ENCODE measurements around the gene LHX5. TPM values are rescaled to one million over a fixed set of nuclear protein-coding genes. Genes with fewer than 3 reads are reported as not detected.

The LHX5 gene
- polyA plus RNA-seq, 3 donors from 2014 or later: not detected

DNA sequence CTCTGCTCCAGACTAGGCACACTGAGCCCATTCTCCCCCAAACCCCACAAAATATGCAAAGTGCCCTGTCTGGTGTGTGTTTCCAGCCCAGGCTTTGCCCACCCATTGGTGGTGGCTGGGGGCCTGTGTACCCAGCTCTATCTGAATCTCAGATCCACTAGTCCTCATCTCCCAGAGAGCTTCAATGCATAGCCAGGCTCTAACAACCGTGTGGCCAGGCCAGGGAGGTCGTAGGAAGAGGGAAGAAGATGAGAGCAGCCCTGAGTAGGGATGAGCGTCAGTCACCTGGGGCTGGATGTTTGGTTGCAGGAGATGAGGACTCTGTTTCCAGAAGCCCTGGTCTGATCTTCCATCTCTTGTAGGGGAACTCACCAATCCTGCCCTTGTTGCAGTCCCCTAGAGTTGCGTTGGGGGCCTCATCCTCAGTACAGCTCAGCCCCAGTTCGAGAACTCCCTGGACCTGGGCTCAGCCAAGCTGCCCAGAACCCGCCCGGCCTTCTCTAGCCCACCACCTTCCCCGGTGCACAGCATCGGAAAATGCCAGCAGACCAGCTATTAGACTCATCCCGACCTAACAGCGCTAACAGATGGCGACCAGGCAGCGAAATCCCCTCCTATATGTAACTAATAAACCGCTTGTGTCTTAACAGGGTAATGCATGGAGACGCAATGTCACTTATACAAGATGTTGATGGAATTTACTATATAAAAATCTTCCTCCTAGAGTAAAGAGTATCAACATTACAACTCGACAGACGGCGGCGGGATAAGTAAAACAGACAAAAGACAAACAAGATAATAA, 3.2 kb upstream of the LHX5 start:
- no peak for DNase-seq
- Mint-ChIP-seq H3K36me3 (peaks cover 0 to 3% (median 0%) of the 10 kb centered on the region in 3 donors), H3K4me3 (no peak overlapping the region), H3K27ac (no peak overlapping the region), H3K4me1 (no peaks in the 10 kb centered on the region), H3K27me3 (ENCODE audit: low read depth in 3 of 3) (peaks cover 14 to 38% (median 25%) of the 10 kb centered on the region in 3 donors), H3K9me3 (peaks cover 0 to 6% (median 1%) of the 10 kb centered on the region in 6 donors)

DNA sequence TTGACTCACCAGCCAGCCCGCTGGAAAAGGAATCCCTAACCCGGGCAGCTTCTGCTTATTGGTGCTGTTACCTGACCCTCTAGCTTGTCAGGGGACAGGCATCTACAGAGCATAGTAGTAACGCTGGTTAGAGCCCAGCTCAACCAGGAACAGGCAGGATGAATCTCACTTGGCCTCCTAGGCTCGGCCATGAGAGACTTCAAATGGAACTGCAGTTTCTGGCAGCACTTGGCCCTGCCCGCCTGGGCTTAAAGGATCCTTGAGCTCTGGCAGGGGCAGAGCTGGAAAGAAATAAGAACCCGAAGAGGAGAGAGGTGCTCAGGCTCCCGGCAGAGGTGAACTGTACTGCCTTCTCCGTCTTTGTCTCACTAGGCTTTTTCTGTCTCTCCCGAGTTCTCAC, 2.3 kb upstream of the LHX5 start:
- H3K27me3 Mint-ChIP-seq (ENCODE audit: low read depth in 3 of 3): peaks cover 14 to 30% (median 20%) of the 10 kb centered on the region in 3 donors
- H3K36me3 Mint-ChIP-seq: no peaks in the 10 kb centered on the region
- H3K4me3 Mint-ChIP-seq: no peak overlapping the region
- DNase-seq: no peak
- H3K4me1 Mint-ChIP-seq: no peaks in the 10 kb centered on the region
- H3K9me3 Mint-ChIP-seq: peaks cover 0 to 3% (median 0%) of the 10 kb centered on the region in 6 donors
- H3K27ac Mint-ChIP-seq: no peak overlapping the region

GRCh38 chr12:113473400-113473799, 1.7 kb upstream of the LHX5 start:
- H3K4me1 Mint-ChIP-seq: no peaks in the 10 kb centered on the region
- no peak for DNase-seq
- H3K27me3 Mint-ChIP-seq (ENCODE audit: low read depth in 3 of 3): peaks cover 14 to 28% (median 19%) of the 10 kb centered on the region in 3 donors
- H3K4me3 Mint-ChIP-seq: no peak overlapping the region
- peaks cover 0 to 3% (median 0%) of the 10 kb centered on the region in 6 donors for H3K9me3 Mint-ChIP-seq
- no peaks in the 10 kb centered on the region for H3K36me3 Mint-ChIP-seq
- H3K27ac Mint-ChIP-seq: no peak overlapping the region

DNA sequence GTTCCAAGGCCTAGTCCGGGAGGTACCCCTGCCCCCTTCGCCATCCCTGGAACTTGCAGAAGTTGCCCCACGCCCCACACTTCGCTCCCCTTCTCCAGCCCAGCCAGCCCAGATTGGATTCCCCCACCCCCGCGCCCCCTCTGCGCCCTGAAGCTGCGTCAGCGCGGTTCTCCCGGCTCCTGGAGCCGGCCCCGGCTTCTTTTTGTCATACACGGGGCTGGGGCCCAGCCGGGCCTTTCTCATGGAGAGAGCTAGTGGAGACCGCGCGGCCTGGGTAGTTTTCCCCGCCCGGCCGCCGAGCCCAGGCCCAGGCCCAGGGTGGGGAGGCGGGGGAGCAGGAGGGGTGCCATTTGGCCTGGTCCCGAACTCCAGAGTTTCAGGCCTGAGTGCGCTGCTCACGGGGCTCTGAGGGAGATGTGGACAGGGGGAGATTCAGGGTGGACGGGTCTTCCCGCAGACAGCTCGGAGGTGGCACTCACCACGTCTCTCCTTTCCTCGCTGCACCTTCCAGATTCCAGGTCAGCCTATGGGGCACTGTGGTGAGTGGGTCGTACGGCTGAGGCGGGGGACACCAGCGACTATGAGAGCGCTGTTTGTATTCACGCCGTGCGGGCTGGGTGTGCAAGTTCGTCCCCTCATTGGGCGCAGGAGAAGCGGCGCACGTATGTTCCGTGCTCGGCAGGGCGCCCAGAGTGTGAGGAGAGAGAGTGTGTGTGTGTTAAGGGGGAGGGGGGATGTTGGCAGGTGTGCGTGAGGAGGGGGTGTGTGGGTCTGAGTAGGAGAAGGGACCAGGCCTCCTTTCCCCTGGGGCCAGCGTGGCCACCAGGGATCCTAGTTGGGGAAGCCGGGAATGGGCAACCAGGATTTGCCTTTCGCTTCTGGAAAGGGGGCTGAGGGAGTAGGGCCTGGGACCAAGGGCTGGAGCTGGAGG, 785 bp upstream of the LHX5 start:
- Mint-ChIP-seq H3K9me3 (peaks cover 0 to 3% (median 0%) of the 10 kb centered on the region in 6 donors), H3K4me1 (no peaks in the 10 kb centered on the region), H3K27ac (no peak overlapping the region), H3K27me3 (ENCODE audit: low read depth in 3 of 3) (peaks cover 11 to 25% (median 18%) of the 10 kb centered on the region in 3 donors), H3K36me3 (no peaks in the 10 kb centered on the region), H3K4me3 (no peak overlapping the region)
- no peak for DNase-seq

GRCh38 chr12:113470871-113471618, 626 bp downstream of the LHX5 start:
- H3K4me3 Mint-ChIP-seq: no peak overlapping the region
- no peaks in the 10 kb centered on the region for H3K36me3 Mint-ChIP-seq
- peaks cover 16 to 30% (median 20%) of the 10 kb centered on the region in 3 donors for H3K27me3 Mint-ChIP-seq (ENCODE audit: low read depth in 3 of 3)
- DNase-seq: no peak
- H3K9me3 Mint-ChIP-seq: peaks cover 0 to 3% (median 0%) of the 10 kb centered on the region in 6 donors
- peaks cover 0 to 1% of the 10 kb centered on the region in 2 donors for H3K4me1 Mint-ChIP-seq
- no peak overlapping the region for H3K27ac Mint-ChIP-seq

GRCh38 chr12:113469949-113470743, 1.5 kb downstream of the LHX5 start:
- peaks cover 0 to 1% of the 10 kb centered on the region in 2 donors for H3K4me1 Mint-ChIP-seq
- no peak for DNase-seq
- H3K27me3 Mint-ChIP-seq (ENCODE audit: low read depth in 3 of 3): peaks cover 15 to 29% (median 18%) of the 10 kb centered on the region in 3 donors
- no peak overlapping the region for H3K4me3 Mint-ChIP-seq
- H3K27ac Mint-ChIP-seq: no peak overlapping the region
- no peaks in the 10 kb centered on the region for H3K36me3 Mint-ChIP-seq
- H3K9me3 Mint-ChIP-seq: peaks cover 0 to 3% (median 0%) of the 10 kb centered on the region in 6 donors

GRCh38 chr12:113469224-113469948, 2.3 kb downstream of the LHX5 start:
- peaks cover 0 to 1% of the 10 kb centered on the region in 2 donors for H3K4me1 Mint-ChIP-seq
- H3K4me3 Mint-ChIP-seq: no peak overlapping the region
- H3K27me3 Mint-ChIP-seq (ENCODE audit: low read depth in 3 of 3): peaks cover 14 to 30% (median 15%) of the 10 kb centered on the region in 3 donors
- no peaks in the 10 kb centered on the region for H3K36me3 Mint-ChIP-seq
- no peak overlapping the region for H3K27ac Mint-ChIP-seq
- H3K9me3 Mint-ChIP-seq: peaks cover 0 to 2% (median 0%) of the 10 kb centered on the region in 6 donors
- DNase-seq: no peak

DNA sequence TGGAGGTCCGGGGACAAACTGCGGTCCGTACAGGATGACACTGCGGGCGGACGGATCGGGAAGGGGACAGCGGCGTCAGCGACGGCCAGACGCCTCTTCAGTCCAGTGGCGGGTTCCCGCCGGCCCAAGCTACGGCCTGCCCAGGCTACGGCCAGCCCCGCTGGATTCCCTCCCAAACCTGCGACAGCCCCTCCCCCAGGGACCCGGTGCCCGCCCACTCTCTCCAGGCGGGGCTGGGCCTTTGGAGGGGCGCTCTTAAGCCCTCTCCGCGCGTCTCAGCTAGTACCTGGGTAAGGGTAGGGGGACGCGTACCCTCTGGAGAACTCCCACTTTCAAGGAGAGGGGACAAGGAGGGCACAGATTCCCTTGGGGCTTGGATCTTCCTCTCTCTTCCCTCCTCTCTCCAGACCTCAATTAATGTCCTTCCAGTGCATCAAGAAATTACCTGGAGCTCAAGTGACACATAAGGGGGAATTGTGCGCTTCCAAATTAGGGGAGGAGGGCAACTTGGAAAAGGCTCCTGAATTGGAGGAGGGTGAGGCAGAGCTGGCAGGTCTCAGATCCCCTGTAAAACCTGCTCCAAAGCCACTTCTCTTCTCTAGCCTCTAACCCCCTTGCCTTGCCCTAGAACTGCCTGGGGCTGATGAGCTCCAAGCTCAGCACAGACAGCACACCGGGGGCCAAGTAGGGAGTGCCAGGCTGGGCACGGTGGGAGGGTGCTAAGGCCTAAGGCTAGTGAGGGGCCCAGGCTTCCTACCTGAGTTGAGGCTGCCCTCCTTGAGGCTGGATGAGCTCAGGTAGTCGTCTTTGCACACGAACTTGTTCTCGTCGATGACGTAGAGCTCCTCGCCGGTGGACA, 3.1 kb downstream of the LHX5 start:
- no peak overlapping the region for H3K27ac Mint-ChIP-seq

DNA sequence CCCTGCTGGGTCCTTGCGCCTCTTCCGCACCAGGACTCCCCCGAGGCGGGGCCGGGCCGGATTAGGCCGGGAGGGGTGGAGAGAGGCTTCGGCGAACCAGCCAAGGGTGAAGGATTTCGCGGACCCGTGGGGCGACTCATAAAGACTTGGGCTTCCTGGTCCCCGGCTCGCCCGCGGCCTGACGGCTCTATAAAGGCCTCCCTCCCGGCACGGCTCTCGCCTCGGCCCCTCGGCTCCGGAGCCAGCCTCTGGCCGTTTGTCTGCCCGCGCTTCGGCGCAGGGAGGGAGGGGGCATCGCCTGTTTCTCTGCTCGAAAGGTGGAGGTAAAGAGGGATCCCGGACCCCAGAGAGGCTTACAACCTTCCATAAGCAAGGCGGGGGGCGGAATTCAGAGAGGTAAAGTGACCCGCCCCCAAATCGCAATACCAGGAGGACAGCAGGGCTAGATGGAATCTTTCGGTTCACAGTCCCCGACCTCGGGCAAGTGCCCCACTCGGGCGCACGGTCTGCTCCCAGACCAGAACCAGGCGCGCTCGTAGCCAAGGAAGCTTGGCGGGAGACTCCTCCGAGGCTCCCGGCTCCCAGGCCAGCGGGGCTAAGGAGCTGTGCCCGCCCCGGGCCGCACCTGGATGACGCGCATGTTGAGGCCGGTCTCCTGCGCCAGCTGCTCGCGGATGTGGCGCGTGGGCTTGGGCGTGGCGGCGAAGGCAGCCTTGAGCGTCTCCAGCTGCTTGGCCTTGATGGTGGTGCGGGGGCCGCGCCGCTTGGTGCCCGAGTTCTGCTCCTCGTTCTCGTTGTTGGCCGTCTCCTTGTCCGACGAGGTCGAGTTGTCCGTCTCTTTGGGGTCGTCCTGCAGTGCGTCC, 3.9 kb downstream of the LHX5 start:
- DNase-seq: no peak
- no peak overlapping the region for H3K27ac Mint-ChIP-seq
- H3K4me3 Mint-ChIP-seq: no peak overlapping the region
- peaks cover 10 to 27% (median 17%) of the 10 kb centered on the region in 3 donors for H3K27me3 Mint-ChIP-seq (ENCODE audit: low read depth in 3 of 3)
- no peaks in the 10 kb centered on the region for H3K9me3 Mint-ChIP-seq
- peaks cover 4% of the 10 kb centered on the region in 3 donors for H3K36me3 Mint-ChIP-seq
- peaks cover 8% of the 10 kb centered on the region in 2 donors for H3K4me1 Mint-ChIP-seq

More for the DNA sequence above, 3.1 kb downstream of the LHX5 start:
- DNase-seq: no peak
- Mint-ChIP-seq H3K27me3 (ENCODE audit: low read depth in 3 of 3) (peaks cover 12 to 30% (median 17%) of the 10 kb centered on the region in 3 donors), H3K4me1 (peaks cover 5% of the 10 kb centered on the region in 2 donors), H3K9me3 (peaks cover 0 to 2% (median 0%) of the 10 kb centered on the region in 6 donors), H3K36me3 (peaks cover 3 to 4% (median 4%) of the 10 kb centered on the region in 3 donors), H3K4me3 (no peak overlapping the region)

DNA sequence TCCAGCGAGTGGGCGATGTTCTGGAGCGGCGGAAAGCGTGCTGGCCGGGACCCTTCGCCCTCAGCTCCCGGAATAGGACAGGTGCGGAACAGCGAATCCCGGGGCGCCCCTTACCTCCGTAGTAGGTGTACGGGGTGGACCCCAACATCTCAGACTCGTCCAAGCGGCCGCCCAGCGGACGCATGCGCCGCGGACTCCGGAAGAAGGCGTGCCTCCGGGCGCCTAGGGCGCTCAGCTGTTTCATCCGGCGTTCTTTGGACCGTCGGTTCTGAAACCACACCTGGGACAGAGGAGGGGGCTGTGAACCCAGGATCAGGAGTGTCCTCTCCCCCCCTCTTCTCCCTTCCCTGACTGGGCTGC, 4.5 kb downstream of the LHX5 start:
- H3K36me3 Mint-ChIP-seq: peaks cover 4% of the 10 kb centered on the region in 3 donors
- H3K27ac Mint-ChIP-seq: no peak overlapping the region
- H3K9me3 Mint-ChIP-seq: no peaks in the 10 kb centered on the region
- no peak for DNase-seq
- peaks cover 11 to 14% of the 10 kb centered on the region in 2 donors for H3K4me1 Mint-ChIP-seq
- peak overlapping the region in 1 of 5 donors; percentile 60 for H3K4me3 Mint-ChIP-seq
- peaks cover 12 to 29% (median 19%) of the 10 kb centered on the region in 3 donors for H3K27me3 Mint-ChIP-seq (ENCODE audit: low read depth in 3 of 3)

All from immature natural killer cell (primary cell).